ENCODE measurements around the gene RNF220.

RNF220 gene

GRCh38 chr1:44549510-44549909 lies 144.5 kb downstream of the RNF220 start:
- no peak overlapping the region for H2BK120ac ChIP-seq (ENCODE audit: insufficient read depth, low read length, poor library complexity)
- DNase-seq = no peak

DNA sequence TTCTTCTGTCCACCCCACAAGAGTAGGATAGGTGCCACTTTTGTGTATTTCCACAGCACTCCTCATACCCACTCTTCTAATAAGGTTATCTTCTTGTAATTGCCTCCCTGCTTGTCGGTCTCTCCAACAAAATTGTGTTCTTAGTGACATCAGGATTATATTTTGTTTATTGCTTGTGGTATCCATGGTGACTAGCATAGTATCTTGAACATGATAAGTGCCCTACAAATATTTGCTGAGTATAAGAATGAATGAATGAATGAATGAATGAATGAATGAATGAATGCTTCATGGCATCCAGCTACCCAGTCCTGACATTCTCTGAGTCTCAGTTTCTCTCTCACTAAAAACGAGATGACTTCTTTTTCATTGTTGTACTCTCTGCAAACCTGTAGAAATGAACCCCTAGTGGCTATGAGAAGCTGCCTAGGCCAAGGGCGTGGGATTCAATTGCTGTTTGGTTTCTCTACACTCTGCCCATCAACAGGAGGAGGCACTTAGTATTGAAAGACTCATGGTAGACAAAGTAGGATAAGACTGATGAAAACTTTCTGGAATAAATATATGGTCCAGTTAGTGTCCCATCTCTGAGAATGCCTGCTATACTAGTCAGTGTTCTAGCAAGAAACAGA lies 148.2 kb downstream of the RNF220 start:
- WGBS (ENCODE audit: extremely low coverage, insufficient coverage, insufficient read length) = no CpG with 5 or more reads among the region's 3 CpGs
- Histone ChIP-seq H3K4me2 (ENCODE audit: low read length) (no peak overlapping the region), H3K14ac (ENCODE audit: low read length) (no peak overlapping the region), H2BK5ac (ENCODE audit: low read depth, low read length, poor library complexity) (no peak overlapping the region), H4K12ac (ENCODE audit: low read depth, low read length) (no peak overlapping the region), H3K4me3 (ENCODE audit: low read depth, low read length) (no peak overlapping the region), H3K4ac (ENCODE audit: low read depth, low read length) (no peak overlapping the region), H4K8ac (ENCODE audit: low read depth, low read length) (no peak overlapping the region), H3K9ac (ENCODE audit: low read length) (no peak overlapping the region), H3K18ac (ENCODE audit: low read length) (no peak overlapping the region), H3K79me2 (ENCODE audit: control insufficient read depth, insufficient read depth, low read length, poor library complexity) (no peaks in the 10 kb centered on the region), H3K27ac (ENCODE audit: low read depth, low read length) (no peak overlapping the region), H3K27me3 (ENCODE audit: insufficient read depth, low read length) (no peaks in the 10 kb centered on the region), H3K4me1 (ENCODE audit: control insufficient read depth in 1 of 2, insufficient read depth in 2 of 2, low read length in 2 of 2) (no peaks in the 10 kb centered on the region), H3K79me1 (ENCODE audit: low read length) (no peaks in the 10 kb centered on the region), H4K91ac (ENCODE audit: low read depth, low read length) (no peak overlapping the region), H2BK120ac (ENCODE audit: insufficient read depth, low read length, poor library complexity) (no peak overlapping the region), H2AK5ac (ENCODE audit: low read length) (no peak overlapping the region), H3K9me3 (ENCODE audit: insufficient read depth, low read depth, low read length) (no peaks in the 10 kb centered on the region), H3K23ac (ENCODE audit: low read length) (no peak overlapping the region), H2AFZ (ENCODE audit: insufficient read depth, low read length, poor library complexity) (no peak overlapping the region), H3K36me3 (ENCODE audit: control insufficient read depth in 1 of 2, insufficient read depth in 2 of 2, low read length in 2 of 2) (no peaks in the 10 kb centered on the region), H2BK12ac (ENCODE audit: low read length) (no peak overlapping the region)
- DNase-seq = peak in 1 of 2 donors; percentile 18

More at GRCh38 chr1:44549510-44549909, 144.5 kb downstream of the RNF220 start:
- Histone ChIP-seq H2AK5ac (ENCODE audit: low read length) (no peak overlapping the region), H3K18ac (ENCODE audit: low read length) (no peak overlapping the region), H4K8ac (ENCODE audit: low read depth, low read length) (no peak overlapping the region), H3K9me3 (ENCODE audit: insufficient read depth, low read depth, low read length) (peaks cover 3% of the 10 kb centered on the region), H3K36me3 (ENCODE audit: control insufficient read depth in 1 of 2, insufficient read depth in 2 of 2, low read length in 2 of 2) (no peaks in the 10 kb centered on the region), H3K27me3 (ENCODE audit: insufficient read depth, low read length) (no peaks in the 10 kb centered on the region), H4K12ac (ENCODE audit: low read depth, low read length) (no peak overlapping the region), H2BK12ac (ENCODE audit: low read length) (no peak overlapping the region), H3K14ac (ENCODE audit: low read length) (no peak overlapping the region), H3K23ac (ENCODE audit: low read length) (no peak overlapping the region), H4K91ac (ENCODE audit: low read depth, low read length) (no peak overlapping the region), H3K4ac (ENCODE audit: low read depth, low read length) (no peak overlapping the region), H3K4me3 (ENCODE audit: low read depth, low read length) (no peak overlapping the region), H3K79me1 (ENCODE audit: low read length) (no peaks in the 10 kb centered on the region), H3K79me2 (ENCODE audit: control insufficient read depth, insufficient read depth, low read length, poor library complexity) (no peaks in the 10 kb centered on the region), H3K4me2 (ENCODE audit: low read length) (no peak overlapping the region), H2BK5ac (ENCODE audit: low read depth, low read length, poor library complexity) (no peak overlapping the region), H3K4me1 (ENCODE audit: control insufficient read depth in 1 of 2, insufficient read depth in 2 of 2, low read length in 2 of 2) (no peaks in the 10 kb centered on the region), H2AFZ (ENCODE audit: insufficient read depth, low read length, poor library complexity) (no peak overlapping the region), H3K27ac (ENCODE audit: low read depth, low read length) (no peak overlapping the region), H3K9ac (ENCODE audit: low read length) (no peak overlapping the region)
- WGBS (ENCODE audit: extremely low coverage, insufficient coverage, insufficient read length) = no CpG with 5 or more reads among the region's 5 CpGs

DNA sequence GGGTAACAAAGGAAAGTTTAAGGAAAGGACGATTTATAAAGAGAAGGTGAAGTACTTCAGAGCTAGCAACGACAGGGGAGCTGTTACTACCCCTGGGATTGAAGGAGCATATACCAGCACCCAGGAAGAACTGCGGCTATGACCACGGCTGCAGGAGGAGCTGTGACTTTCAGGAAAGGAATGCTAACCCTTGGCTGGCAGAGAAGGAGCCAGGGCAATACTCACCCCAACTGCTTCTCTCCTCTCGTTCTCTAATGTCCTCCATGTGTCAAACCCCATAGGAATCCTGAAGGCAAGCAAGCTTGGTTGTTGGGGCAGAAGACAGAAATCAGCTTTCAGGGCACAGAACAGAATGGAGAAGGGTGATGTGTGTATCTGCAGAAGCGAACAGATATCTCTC lies 148.7 kb downstream of the RNF220 start:
- no peak overlapping the region for H3K4ac ChIP-seq (ENCODE audit: low read depth, low read length)
- no peak overlapping the region for H4K91ac ChIP-seq (ENCODE audit: low read depth, low read length)
- H3K79me1 ChIP-seq (ENCODE audit: low read length) = no peaks in the 10 kb centered on the region
- no peak overlapping the region for H4K8ac ChIP-seq (ENCODE audit: low read depth, low read length)
- no peaks in the 10 kb centered on the region for H3K9me3 ChIP-seq (ENCODE audit: insufficient read depth, low read depth, low read length)
- no peaks in the 10 kb centered on the region for H3K4me1 ChIP-seq (ENCODE audit: control insufficient read depth in 1 of 2, insufficient read depth in 2 of 2, low read length in 2 of 2)
- H3K4me3 ChIP-seq (ENCODE audit: low read depth, low read length) = no peak overlapping the region
- no peak overlapping the region for H3K27ac ChIP-seq (ENCODE audit: low read depth, low read length)
- no peak overlapping the region for H3K18ac ChIP-seq (ENCODE audit: low read length)
- DNase-seq = peak; percentile 61 to 64
- H3K27me3 ChIP-seq (ENCODE audit: insufficient read depth, low read length) = no peaks in the 10 kb centered on the region
- no peak overlapping the region for H2BK12ac ChIP-seq (ENCODE audit: low read length)
- no peaks in the 10 kb centered on the region for H3K36me3 ChIP-seq (ENCODE audit: control insufficient read depth in 1 of 2, insufficient read depth in 2 of 2, low read length in 2 of 2)
- WGBS (ENCODE audit: extremely low coverage, insufficient coverage, insufficient read length) = no CpG with 5 or more reads among the region's 6 CpGs
- H2BK5ac ChIP-seq (ENCODE audit: low read depth, low read length, poor library complexity) = no peak overlapping the region
- H3K14ac ChIP-seq (ENCODE audit: low read length) = no peak overlapping the region
- no peak overlapping the region for H3K23ac ChIP-seq (ENCODE audit: low read length)
- H2AK5ac ChIP-seq (ENCODE audit: low read length) = no peak overlapping the region
- no peak overlapping the region for H2BK120ac ChIP-seq (ENCODE audit: insufficient read depth, low read length, poor library complexity)
- H4K12ac ChIP-seq (ENCODE audit: low read depth, low read length) = no peak overlapping the region
- H3K79me2 ChIP-seq (ENCODE audit: control insufficient read depth, insufficient read depth, low read length, poor library complexity) = no peaks in the 10 kb centered on the region
- H3K4me2 ChIP-seq (ENCODE audit: low read length) = no peak overlapping the region
- no peak overlapping the region for H2AFZ ChIP-seq (ENCODE audit: insufficient read depth, low read length, poor library complexity)
- no peak overlapping the region for H3K9ac ChIP-seq (ENCODE audit: low read length)

DNA sequence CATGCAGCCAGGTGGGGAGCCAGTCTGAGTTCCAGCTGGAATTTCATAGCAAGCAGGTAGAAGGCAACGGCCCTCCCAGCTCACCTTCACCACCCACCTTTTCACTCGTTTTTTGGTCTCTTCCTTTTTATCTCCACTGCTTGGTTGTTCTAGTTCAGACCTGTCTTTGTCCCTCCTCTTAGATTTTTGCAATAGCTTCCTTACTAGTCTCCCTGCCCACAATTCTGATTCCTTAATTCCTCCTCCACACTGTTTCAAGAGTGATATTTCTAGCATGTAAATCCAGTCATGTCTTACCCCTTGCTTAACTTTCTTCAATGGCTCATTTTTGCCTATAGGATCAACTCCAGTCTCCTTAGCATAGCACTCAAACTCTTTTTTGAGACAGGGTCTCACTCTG lies 149.7 kb downstream of the RNF220 start:
- H3K14ac ChIP-seq (ENCODE audit: low read length) = no peak overlapping the region
- no peaks in the 10 kb centered on the region for H3K36me3 ChIP-seq (ENCODE audit: control insufficient read depth in 1 of 2, insufficient read depth in 2 of 2, low read length in 2 of 2)
- H4K12ac ChIP-seq (ENCODE audit: low read depth, low read length) = no peak overlapping the region
- H4K91ac ChIP-seq (ENCODE audit: low read depth, low read length) = no peak overlapping the region
- no peaks in the 10 kb centered on the region for H3K79me1 ChIP-seq (ENCODE audit: low read length)
- no peak overlapping the region for H3K9ac ChIP-seq (ENCODE audit: low read length)
- no peak overlapping the region for H3K4me2 ChIP-seq (ENCODE audit: low read length)
- no peaks in the 10 kb centered on the region for H3K27me3 ChIP-seq (ENCODE audit: insufficient read depth, low read length)
- H3K4me3 ChIP-seq (ENCODE audit: low read depth, low read length) = no peak overlapping the region
- no peak overlapping the region for H3K27ac ChIP-seq (ENCODE audit: low read depth, low read length)
- H2AFZ ChIP-seq (ENCODE audit: insufficient read depth, low read length, poor library complexity) = no peak overlapping the region
- no CpG with 5 or more reads among the region's 2 CpGs for WGBS (ENCODE audit: extremely low coverage, insufficient coverage, insufficient read length)
- no peak overlapping the region for H4K8ac ChIP-seq (ENCODE audit: low read depth, low read length)
- H3K4ac ChIP-seq (ENCODE audit: low read depth, low read length) = no peak overlapping the region
- no peaks in the 10 kb centered on the region for H3K9me3 ChIP-seq (ENCODE audit: insufficient read depth, low read depth, low read length)
- no peak overlapping the region for H2BK5ac ChIP-seq (ENCODE audit: low read depth, low read length, poor library complexity)
- no peak overlapping the region for H3K18ac ChIP-seq (ENCODE audit: low read length)
- no peaks in the 10 kb centered on the region for H3K4me1 ChIP-seq (ENCODE audit: control insufficient read depth in 1 of 2, insufficient read depth in 2 of 2, low read length in 2 of 2)
- no peak overlapping the region for H2BK120ac ChIP-seq (ENCODE audit: insufficient read depth, low read length, poor library complexity)
- peak in 1 of 2 donors; percentile 35 for DNase-seq
- H2BK12ac ChIP-seq (ENCODE audit: low read length) = no peak overlapping the region
- H3K79me2 ChIP-seq (ENCODE audit: control insufficient read depth, insufficient read depth, low read length, poor library complexity) = no peaks in the 10 kb centered on the region
- H3K23ac ChIP-seq (ENCODE audit: low read length) = no peak overlapping the region
- no peak overlapping the region for H2AK5ac ChIP-seq (ENCODE audit: low read length)

All from trophoblast cell (in vitro differentiated cells and primary cell).